H9 (cell line): Measurements from ENCODE around the gene SCT. TPM values are rescaled to one million over a fixed set of nuclear protein-coding genes. Genes with fewer than 3 reads are reported as not detected.

Source experiments
- DNase-seq: peaks from one replicate; pipeline ENCODE4 v3.0.0-alpha.2; 2017
- H2AFZ ChIP-seq: one replicate; pipeline ENCODE4 v1.6.1; 2013; ENCODE audit warnings: mild to moderate bottlenecking, low read length, control low read depth, moderate library complexity
- H2AK5ac ChIP-seq: 2 replicates; pipeline ENCODE4 v1.6.1; 2013; ENCODE audit warnings: low read length, control low read depth, mixed read lengths; ENCODE audit not compliant: insufficient read length
- H2BK120ac ChIP-seq: one replicate; pipeline ENCODE4 v1.6.1; 2013; ENCODE audit warnings: low read depth, mild to moderate bottlenecking, low read length, control low read depth, inconsistent platforms; ENCODE audit not compliant: poor library complexity, severe bottlenecking
- H2BK12ac ChIP-seq: 2 replicates; pipeline ENCODE4 v1.6.1; 2013; ENCODE audit warnings: low read length, control low read depth, mixed read lengths, low read depth; ENCODE audit not compliant: insufficient read length
- H2BK15ac ChIP-seq: 2 replicates; pipeline ENCODE4 v1.6.1; 2013; ENCODE audit warnings: low read depth, low read length, control low read depth
- H2BK20ac ChIP-seq: one replicate; pipeline ENCODE4 v1.6.1; 2013; ENCODE audit warnings: low read depth, mild to moderate bottlenecking, low read length, control low read depth, inconsistent platforms; ENCODE audit not compliant: poor library complexity, severe bottlenecking
- H2BK5ac ChIP-seq: 2 replicates; pipeline ENCODE4 v1.6.1; 2013; ENCODE audit warnings: low read length, control low read depth, mixed read lengths; ENCODE audit not compliant: insufficient read length
- H3K14ac ChIP-seq: 2 replicates; pipeline ENCODE4 v1.6.1; 2013; ENCODE audit warnings: low read length, control low read depth; ENCODE audit not compliant: insufficient read depth
- H3K18ac ChIP-seq: 2 replicates; pipeline ENCODE4 v1.6.1; 2013; ENCODE audit warnings: low read depth, mild to moderate bottlenecking, mixed read lengths, low read length, control low read depth; ENCODE audit not compliant: insufficient read length
- H3K23ac ChIP-seq: 2 replicates; pipeline ENCODE4 v1.6.1; 2013; ENCODE audit warnings: low read length, control low read depth, mixed read lengths, low read depth; ENCODE audit not compliant: insufficient read length
- H3K23me2 ChIP-seq: 2 replicates; pipeline ENCODE4 v1.6.1; 2013; ENCODE audit warnings: low read depth, mild to moderate bottlenecking, mixed read lengths, low read length, control low read depth; ENCODE audit not compliant: insufficient read length, poor library complexity, severe bottlenecking
- H3K27ac ChIP-seq: 2 replicates; pipeline ENCODE4 v1.5.1; 2013; ENCODE audit warnings: low read length, control low read depth, mixed read lengths, low read depth; ENCODE audit not compliant: insufficient read length
- H3K27me3 ChIP-seq: 2 replicates; pipeline ENCODE4 v1.6.1; 2013; ENCODE audit warnings: low read length, control low read depth, inconsistent platforms; ENCODE audit not compliant: insufficient read depth
- H3K4ac ChIP-seq: 2 replicates; pipeline ENCODE4 v1.6.1; 2013; ENCODE audit warnings: low read depth, mild to moderate bottlenecking, control low read depth, inconsistent platforms, low read length, moderate library complexity
- H3K4me1 ChIP-seq: 2 replicates; pipeline ENCODE4 v1.6.1; 2013; ENCODE audit warnings: low read length, control low read depth, inconsistent platforms; ENCODE audit not compliant: insufficient read depth
- H3K4me2 ChIP-seq: 2 replicates; pipeline ENCODE4 v1.6.1; 2013; ENCODE audit warnings: low read length, control low read depth, mixed read lengths; ENCODE audit not compliant: insufficient read length, insufficient read depth
- H3K56ac ChIP-seq: 2 replicates; pipeline ENCODE4 v1.6.1; 2013; ENCODE audit warnings: low read depth, mild to moderate bottlenecking, mixed read lengths, low read length, control low read depth; ENCODE audit not compliant: insufficient read length
- H3K79me1 ChIP-seq: 2 replicates; pipeline ENCODE4 v1.6.1; 2013; ENCODE audit warnings: low read depth, mild to moderate bottlenecking, moderate library complexity, low read length, control low read depth, inconsistent platforms; ENCODE audit not compliant: insufficient read depth, poor library complexity, severe bottlenecking
- H3K79me2 ChIP-seq: 2 replicates; pipeline ENCODE4 v1.6.1; 2013; ENCODE audit warnings: low read length, control low read depth, inconsistent platforms; ENCODE audit not compliant: insufficient read depth
- H3K9ac ChIP-seq: 2 replicates; pipeline ENCODE4 v1.6.1; 2013; ENCODE audit warnings: low read length, control low read depth, mixed read lengths; ENCODE audit not compliant: insufficient read length; ENCODE audit errors: extremely low read depth
- H3K9me3 ChIP-seq: one replicate; pipeline ENCODE4 v1.6.1; 2013; ENCODE audit warnings: low read depth, low read length, inconsistent platforms; ENCODE audit not compliant: control insufficient read depth
- H3T11ph ChIP-seq: one replicate; pipeline ENCODE4 v1.6.1; 2013; ENCODE audit warnings: mild to moderate bottlenecking, low read length, control low read depth, inconsistent platforms
- H4K20me1 ChIP-seq: one replicate; pipeline ENCODE4 v1.6.1; 2013; ENCODE audit not compliant: control insufficient read depth, insufficient read length, insufficient read depth
- H4K5ac ChIP-seq: 2 replicates; pipeline ENCODE4 v1.6.1; 2013; ENCODE audit warnings: low read depth, mild to moderate bottlenecking, mixed read lengths, low read length, control low read depth; ENCODE audit not compliant: insufficient read length
- H4K8ac ChIP-seq: replicated peaks from 2 replicates; pipeline ENCODE4 v1.6.1; 2013; ENCODE audit warnings: low read length, control low read depth, mixed read lengths, low read depth; ENCODE audit not compliant: insufficient read length
- H4K91ac ChIP-seq: 2 replicates; pipeline ENCODE4 v1.6.1; 2013; ENCODE audit warnings: low read depth, mild to moderate bottlenecking, moderate library complexity, mixed read lengths, low read length, control low read depth; ENCODE audit not compliant: insufficient read length
- H3K27ac Mint-ChIP-seq, 3 experiments: 2 replicates in 2 of 3; 3 replicates in 1 of 3; pipeline ENCODE4 v1.8.0; 2020 to 2021; ENCODE audit warnings: mixed read lengths in 3 of 3, mild to moderate bottlenecking in 1 of 3, moderate library complexity in 1 of 3
- H3K27me3 Mint-ChIP-seq: 2 replicates; pipeline ENCODE4 v1.8.0; 2021; ENCODE audit warnings: low read depth, mild to moderate bottlenecking, moderate library complexity, mixed read lengths
- H3K36me3 Mint-ChIP-seq, 3 experiments: 2 replicates in 2 of 3; 3 replicates in 1 of 3; pipeline ENCODE4 v1.8.0; 2020 to 2021; ENCODE audit warnings: low read depth in 3 of 3, mixed read lengths in 3 of 3; ENCODE audit not compliant: insufficient read depth in 1 of 3
- H3K4me1 Mint-ChIP-seq, 2 experiments: 2 replicates each; pipeline ENCODE4 v1.8.0; 2020; ENCODE audit warnings: mixed read lengths in 2 of 2
- H3K4me3 Mint-ChIP-seq, 2 experiments: 2 replicates in 1 of 2; 3 replicates in 1 of 2; pipeline ENCODE4 v1.8.0; 2020 to 2021; ENCODE audit warnings: mild to moderate bottlenecking in 2 of 2, mixed read lengths in 2 of 2, moderate library complexity in 1 of 2
- H3K9me3 Mint-ChIP-seq, 2 experiments: 2 replicates in 1 of 2; 3 replicates in 1 of 2; pipeline ENCODE4 v1.8.0; 2020; ENCODE audit warnings: mild to moderate bottlenecking in 2 of 2, mixed read lengths in 2 of 2, moderate library complexity in 1 of 2
- WGBS: extraction: QIAGEN DNeasy Blood & Tissue Kit; methylation state at CpG from one replicate; pipeline ENCODE4 v1.1.7; 2013; ENCODE audit warnings: missing lambda C conversion rate, low lambda C conversion rate, mixed read lengths; ENCODE audit not compliant: insufficient read length; ENCODE audit errors: extremely low coverage; 5-methylcytosine and 5-hydroxymethylcytosine counted together
- total RNA-seq: library from RNA; stranded (reverse); gene quantifications from 2 replicates; pipeline ENCODE4 v1.2.1, GENCODE V29; 2021
- TF ChIP-seq, protein P1 (sequence below): fragments of 200-600 bp; sonication (generic); conservative IDR thresholded peaks from 3 replicates; pipeline ENCODE4 v1.8.0; 2021; ENCODE audit warnings: antibody characterized with exemption, mild to moderate bottlenecking

Gene SCT
- total RNA-seq, 1 experiment from 2014 or later: 1.8 TPM

DNA sequence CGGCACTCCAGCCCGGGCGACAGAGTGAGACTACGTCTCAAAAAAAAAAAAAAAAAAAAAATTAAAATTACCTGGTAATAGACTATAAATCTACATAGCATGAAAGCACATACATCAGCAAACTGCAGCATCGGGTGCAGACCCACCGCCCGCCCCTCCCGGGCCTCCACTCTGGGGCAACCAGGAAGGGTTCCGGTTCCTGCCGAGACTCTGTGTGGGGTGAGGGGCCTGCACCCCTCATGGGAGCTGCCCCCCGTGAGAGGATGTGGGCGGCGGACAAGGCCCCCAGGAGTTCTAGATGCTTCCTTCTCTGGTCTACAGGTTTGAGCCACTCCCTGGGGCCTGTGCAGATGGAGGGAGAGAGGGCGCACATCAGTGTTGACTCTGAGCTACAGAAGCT is 19.2 kb upstream of the SCT start:
- Histone ChIP-seq H2BK5ac (no peak overlapping the region), H4K8ac (no peak overlapping the region), H3K14ac (no peak overlapping the region; the same call in 1 of the 2 replicates), H2AFZ (no peak overlapping the region), H3K27ac (no peak overlapping the region), H2BK15ac (no peak overlapping the region), H2BK20ac (no peak overlapping the region), H3K23me2 (no peaks in the 10 kb centered on the region), H3K27me3 (no peaks in the 10 kb centered on the region), H3K4me1 (no peaks in the 10 kb centered on the region), H2AK5ac (no peak overlapping the region), H3K79me2 (no peaks in the 10 kb centered on the region), H2BK12ac (no peak overlapping the region), H3K18ac (no peak overlapping the region), H3K79me1 (no peaks in the 10 kb centered on the region), H3K4ac (no peak overlapping the region), H3K4me2 (no peak overlapping the region), H3T11ph (no peak overlapping the region), H4K91ac (no peak overlapping the region), H4K20me1 (no peaks in the 10 kb centered on the region), H4K5ac (no peak overlapping the region), H3K23ac (no peak overlapping the region), H3K9me3 (no peaks in the 10 kb centered on the region), H2BK120ac (no peak overlapping the region), H3K9ac (no peak overlapping the region), H3K56ac (no peak overlapping the region)
- no peak overlapping the region for H3K27ac Mint-ChIP-seq
- H3K4me1 Mint-ChIP-seq: peaks cover 2% of the 10 kb centered on the region in 2 experiments; a peak in 1 of 4 replicates
- H3K36me3 Mint-ChIP-seq: peaks cover 7 to 51% (median 30%) of the 10 kb centered on the region in 3 experiments
- no CpG with 5 or more reads among the region's 14 CpGs for WGBS
- no peak overlapping the region for H3K4me3 Mint-ChIP-seq
- TF ChIP-seq, protein P1, sequence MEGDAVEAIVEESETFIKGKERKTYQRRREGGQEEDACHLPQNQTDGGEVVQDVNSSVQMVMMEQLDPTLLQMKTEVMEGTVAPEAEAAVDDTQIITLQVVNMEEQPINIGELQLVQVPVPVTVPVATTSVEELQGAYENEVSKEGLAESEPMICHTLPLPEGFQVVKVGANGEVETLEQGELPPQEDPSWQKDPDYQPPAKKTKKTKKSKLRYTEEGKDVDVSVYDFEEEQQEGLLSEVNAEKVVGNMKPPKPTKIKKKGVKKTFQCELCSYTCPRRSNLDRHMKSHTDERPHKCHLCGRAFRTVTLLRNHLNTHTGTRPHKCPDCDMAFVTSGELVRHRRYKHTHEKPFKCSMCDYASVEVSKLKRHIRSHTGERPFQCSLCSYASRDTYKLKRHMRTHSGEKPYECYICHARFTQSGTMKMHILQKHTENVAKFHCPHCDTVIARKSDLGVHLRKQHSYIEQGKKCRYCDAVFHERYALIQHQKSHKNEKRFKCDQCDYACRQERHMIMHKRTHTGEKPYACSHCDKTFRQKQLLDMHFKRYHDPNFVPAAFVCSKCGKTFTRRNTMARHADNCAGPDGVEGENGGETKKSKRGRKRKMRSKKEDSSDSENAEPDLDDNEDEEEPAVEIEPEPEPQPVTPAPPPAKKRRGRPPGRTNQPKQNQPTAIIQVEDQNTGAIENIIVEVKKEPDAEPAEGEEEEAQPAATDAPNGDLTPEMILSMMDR: no peak
- no peak for DNase-seq
- no peaks in the 10 kb centered on the region for H3K9me3 Mint-ChIP-seq
- no peaks in the 10 kb centered on the region for H3K27me3 Mint-ChIP-seq
